Fibroblast of skin of left quadriceps (primary cell): ENCODE results near the gene SNX18.
A peak's percentile ranks its signal among the peaks of the same experiment; 100 is the strongest.
"Not testable (repeated sequence)": the region's sequence is repeated elsewhere in the genome, so short reads cannot be mapped to it uniquely, and the experiment has no call there.

Source experiments
- DNase-seq, 2 experiments: peaks; one replicate each; pipeline ENCODE4 v3.0.0-alpha.2; 2013; ENCODE audit warnings: low read depth in 2 of 2

The SNX18 gene

GRCh38 chr5:54517512-54518145, at the start of gene SNX18:
Gene SNX18, plus strand, starts transcription at chr5:54517759. Its CDS starts 194 bp downstream, at chr5:54517953.
- peak; percentile 87 to 88 for DNase-seq

- no peak for DNase-seq
Measured at GRCh38 chr5:54469622-54470021, 47.9 kb upstream of the SNX18 start.

GRCh38 chr5:54470128-54470527, 47.4 kb upstream of the SNX18 start:
- peak; percentile 63 to 71 for DNase-seq

- peak; percentile 42 to 44 for DNase-seq
Measured at GRCh38 chr5:54470677-54471076, 46.9 kb upstream of the SNX18 start.

- no peak for DNase-seq
Measured at GRCh38 chr5:54471398-54471797, 46.2 kb upstream of the SNX18 start.

- DNase-seq: no peak
Measured at GRCh38 chr5:54476682-54477081, 40.9 kb upstream of the SNX18 start.

GRCh38 chr5:54477941-54478478, 39.5 kb upstream of the SNX18 start:
- no peak for DNase-seq

GRCh38 chr5:54480296-54480695, 37.3 kb upstream of the SNX18 start:
- DNase-seq: no peak

- DNase-seq: no peak
Measured at GRCh38 chr5:54484219-54484894, 33.2 kb upstream of the SNX18 start.

GRCh38 chr5:54485659-54486058, 31.9 kb upstream of the SNX18 start:
- not testable (repeated sequence) for DNase-seq

GRCh38 chr5:54489648-54489979, 27.9 kb upstream of the SNX18 start:
- DNase-seq: not testable (repeated sequence)

- DNase-seq: no peak
Measured at GRCh38 chr5:54491326-54491725, 26.2 kb upstream of the SNX18 start.

GRCh38 chr5:54492178-54492577, 25.4 kb upstream of the SNX18 start:
- no peak for DNase-seq

GRCh38 chr5:54495027-54495426, 22.5 kb upstream of the SNX18 start:
- DNase-seq: no peak

GRCh38 chr5:54514291-54514690, 3.3 kb upstream of the SNX18 start:
- DNase-seq: no peak

- peak; percentile 80 to 82 for DNase-seq
Measured at GRCh38 chr5:54514841-54515432, 2.6 kb upstream of the SNX18 start.

GRCh38 chr5:54515634-54516033, 1.9 kb upstream of the SNX18 start:
- no peak for DNase-seq

GRCh38 chr5:54516051-54516655, 1.4 kb upstream of the SNX18 start:
- DNase-seq: no peak

GRCh38 chr5:54517174-54517511, 416 bp upstream of the SNX18 start:
- DNase-seq: no peak

- DNase-seq: no peak
Measured at GRCh38 chr5:54518146-54518817, 723 bp downstream of the SNX18 start.

- no peak for DNase-seq
Measured at GRCh38 chr5:54518818-54519508, 1.4 kb downstream of the SNX18 start.

- no peak for DNase-seq
Measured at GRCh38 chr5:54519509-54519876, 1.9 kb downstream of the SNX18 start.
